HG03457 (cell line): ENCODE results near the gene SLCO4A1.
"Not testable (repeated sequence)": the region's sequence is repeated elsewhere in the genome, so short reads cannot be mapped to it uniquely, and the experiment has no call there.

Source experiments
- ATAC-seq: cut with Tn5 transposase; IDR thresholded peaks from one replicate; pipeline ENCODE4 v1.9.1; 2021; ENCODE audit warnings: moderate number of reproducible peaks; ENCODE audit not compliant: unreplicated experiment

SLCO4A1 gene

DNA sequence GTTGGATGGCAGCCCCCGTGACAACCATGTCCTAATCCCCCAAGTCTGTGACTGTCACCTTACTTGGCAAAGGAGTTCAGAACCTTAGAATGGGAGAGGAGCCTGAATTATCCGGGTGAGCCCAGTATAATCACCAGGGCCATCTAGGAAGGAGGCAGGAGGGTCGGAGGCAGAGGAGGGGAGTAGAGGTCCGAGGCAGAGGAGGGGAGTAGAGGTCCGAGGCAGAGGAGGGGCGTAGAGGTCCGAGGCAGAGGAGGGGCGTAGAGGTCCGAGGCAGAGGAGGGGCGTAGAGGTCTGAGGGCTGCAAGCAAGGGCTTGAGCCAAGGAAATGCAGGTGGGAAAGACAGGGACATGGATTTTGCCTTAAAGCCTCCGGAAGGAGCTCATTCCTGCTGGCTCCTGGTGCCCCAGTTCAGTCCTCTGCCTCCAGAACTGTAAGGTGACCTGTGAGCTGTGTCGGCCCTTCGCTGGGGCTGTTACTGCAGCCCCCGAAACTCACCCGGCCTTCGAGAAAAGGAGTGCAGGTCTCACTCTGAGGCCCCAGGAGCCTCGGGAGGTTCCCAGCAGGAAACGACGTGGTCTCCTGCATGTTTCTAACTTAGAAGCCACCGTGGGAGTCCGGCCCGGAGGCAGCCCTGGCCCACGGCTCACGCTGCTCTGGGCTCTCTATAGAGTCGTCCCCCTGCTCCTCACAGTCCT, 20.0 kb upstream of the SLCO4A1 start:
- no peak for ATAC-seq

DNA sequence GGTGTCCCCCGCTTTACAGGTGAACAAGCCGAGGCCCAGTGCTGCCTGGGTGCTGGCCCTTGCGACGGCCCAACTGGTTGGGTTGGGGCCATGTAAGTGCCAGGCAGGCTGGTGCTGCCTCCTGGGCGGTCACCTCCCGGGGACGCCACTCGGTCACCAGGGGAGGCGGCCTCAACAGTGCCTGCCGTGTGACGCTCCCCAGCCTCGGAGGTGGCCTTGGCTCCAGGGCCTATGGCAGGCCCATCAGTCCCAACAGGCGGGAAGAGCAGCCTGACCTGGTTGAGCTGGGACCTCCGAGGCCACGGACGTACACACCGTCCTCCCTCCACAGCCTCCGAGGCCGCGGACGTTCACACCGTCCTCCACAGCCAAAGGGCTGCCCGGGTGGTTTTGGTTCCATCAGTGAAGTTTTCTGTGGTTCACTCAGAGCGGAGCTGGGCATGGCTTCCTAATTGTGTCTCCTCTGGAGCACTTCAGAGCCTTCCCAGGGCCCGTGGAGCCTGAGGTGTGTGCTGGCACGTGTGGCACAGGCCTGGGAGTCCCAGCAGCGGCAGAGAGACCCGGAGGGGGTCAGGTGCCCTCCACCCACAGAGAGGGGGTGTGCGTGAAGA, 19.3 kb upstream of the SLCO4A1 start:
- no peak for ATAC-seq

DNA sequence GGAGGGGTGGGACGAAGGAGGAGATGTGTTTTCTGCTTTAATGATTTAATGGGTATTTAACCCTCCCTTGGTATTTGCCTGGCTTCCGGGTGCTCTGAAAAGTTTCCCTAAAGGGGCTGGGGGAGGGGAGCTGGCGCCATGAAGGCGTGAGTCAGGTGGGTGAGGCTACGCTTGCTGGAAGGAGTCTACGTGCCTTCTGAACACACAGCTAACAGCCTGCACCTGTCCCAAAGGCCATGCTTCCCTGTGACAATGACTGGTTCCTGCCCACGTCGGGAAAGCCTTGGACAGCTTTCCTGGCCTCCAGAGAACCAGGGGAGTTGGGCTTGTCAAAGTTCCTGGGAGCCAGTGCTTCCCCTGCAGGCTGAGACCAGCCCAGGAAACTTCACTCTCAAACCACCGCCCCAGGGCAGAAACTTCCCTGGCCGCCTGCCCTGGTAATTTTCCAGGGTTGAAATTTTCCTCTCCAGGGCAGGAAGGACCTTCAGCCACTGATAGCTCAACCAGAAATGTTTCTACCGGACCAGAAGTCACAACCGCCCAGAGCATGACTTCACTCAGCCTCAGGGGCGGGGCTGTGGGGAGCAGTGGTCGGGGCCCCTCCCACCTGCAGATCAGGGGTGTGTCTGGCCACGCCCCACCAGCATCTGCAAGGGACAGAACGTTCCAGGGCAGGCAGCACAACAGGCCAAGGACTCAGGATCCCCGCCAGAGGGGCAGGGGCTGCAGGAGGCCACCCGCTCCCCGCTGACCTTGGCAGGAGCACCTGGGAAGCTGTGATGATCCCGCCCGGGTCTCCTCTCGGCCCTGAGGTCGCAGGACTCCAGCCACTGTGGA, 18.6 kb upstream of the SLCO4A1 start:
- peak; percentile 53 for ATAC-seq

DNA sequence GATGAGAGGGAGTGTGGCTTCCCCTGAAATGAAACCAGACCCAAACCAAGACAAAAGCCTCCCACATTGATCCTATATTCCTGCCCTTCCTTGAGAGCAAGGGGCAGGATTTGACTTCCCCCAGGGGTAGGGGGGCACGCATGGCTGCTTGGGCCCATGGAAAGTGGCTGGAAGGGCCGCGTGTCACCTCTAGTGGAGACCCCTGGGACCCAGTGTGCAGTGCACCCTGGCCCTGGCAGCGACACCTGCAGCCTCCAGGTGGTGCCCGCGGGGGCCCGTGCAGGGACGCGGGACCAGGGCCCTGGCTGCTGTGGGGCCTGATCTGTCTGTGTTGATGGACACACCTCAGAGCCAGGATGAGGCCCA, 18.0 kb upstream of the SLCO4A1 start:
- ATAC-seq, result peak; percentile 30

GRCh38 chr20:62624719-62625453, 17.4 kb upstream of the SLCO4A1 start:
- ATAC-seq, result no peak

DNA sequence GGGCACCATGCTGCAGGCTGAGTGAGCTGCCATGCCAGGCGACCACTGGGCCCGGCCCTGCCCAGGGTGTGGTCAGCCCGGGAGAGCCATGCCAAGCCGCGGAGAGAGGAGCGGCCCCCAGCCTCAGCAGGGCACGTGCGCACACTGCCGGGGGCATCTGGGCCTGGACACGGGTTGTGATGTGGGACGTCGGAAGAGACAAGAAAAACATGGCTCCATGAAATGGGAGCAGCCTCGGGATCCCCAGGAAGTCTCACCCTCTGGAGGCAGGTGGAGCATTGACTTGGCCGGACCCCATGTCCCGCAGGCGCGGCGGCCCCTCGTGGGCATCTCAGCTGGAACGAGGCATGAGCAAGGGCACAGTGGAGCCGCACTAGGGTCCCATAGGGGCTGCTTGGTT, 16.8 kb upstream of the SLCO4A1 start:
- ATAC-seq, result no peak

DNA sequence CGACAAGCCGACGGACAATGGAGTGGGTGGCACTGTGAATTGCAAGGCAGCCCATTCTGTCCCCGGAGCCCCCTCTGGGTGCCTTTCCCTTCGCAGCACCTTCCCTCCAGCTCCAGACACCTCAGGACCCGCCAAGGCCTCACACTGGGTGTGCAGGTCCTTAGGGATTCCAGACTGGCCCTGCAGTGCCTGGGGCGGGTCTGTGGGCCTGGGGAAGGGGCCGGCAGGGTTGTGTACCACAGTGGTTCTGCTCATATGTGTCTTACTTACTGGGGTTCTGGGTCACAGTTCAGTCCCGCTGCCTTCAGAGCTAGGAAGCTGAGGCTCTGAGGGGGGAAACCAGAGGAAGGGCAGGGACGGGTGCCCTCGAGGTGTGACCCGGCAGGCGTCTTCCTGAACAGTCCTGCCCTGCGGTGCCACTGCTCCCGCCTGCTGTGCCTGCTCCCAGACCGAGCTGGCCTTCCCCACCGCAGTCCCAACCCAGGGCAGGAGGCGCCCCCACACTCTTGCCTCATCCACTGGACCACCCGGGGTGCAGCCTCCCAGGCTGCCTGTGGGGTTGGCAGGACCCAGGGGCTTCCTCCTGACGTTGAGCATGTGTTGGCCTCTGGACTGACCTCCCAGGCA, 16.3 kb upstream of the SLCO4A1 start:
- no peak for ATAC-seq

- not testable (repeated sequence) for ATAC-seq
Observed at GRCh38 chr20:62627425-62627824, 14.9 kb upstream of the SLCO4A1 start.

DNA sequence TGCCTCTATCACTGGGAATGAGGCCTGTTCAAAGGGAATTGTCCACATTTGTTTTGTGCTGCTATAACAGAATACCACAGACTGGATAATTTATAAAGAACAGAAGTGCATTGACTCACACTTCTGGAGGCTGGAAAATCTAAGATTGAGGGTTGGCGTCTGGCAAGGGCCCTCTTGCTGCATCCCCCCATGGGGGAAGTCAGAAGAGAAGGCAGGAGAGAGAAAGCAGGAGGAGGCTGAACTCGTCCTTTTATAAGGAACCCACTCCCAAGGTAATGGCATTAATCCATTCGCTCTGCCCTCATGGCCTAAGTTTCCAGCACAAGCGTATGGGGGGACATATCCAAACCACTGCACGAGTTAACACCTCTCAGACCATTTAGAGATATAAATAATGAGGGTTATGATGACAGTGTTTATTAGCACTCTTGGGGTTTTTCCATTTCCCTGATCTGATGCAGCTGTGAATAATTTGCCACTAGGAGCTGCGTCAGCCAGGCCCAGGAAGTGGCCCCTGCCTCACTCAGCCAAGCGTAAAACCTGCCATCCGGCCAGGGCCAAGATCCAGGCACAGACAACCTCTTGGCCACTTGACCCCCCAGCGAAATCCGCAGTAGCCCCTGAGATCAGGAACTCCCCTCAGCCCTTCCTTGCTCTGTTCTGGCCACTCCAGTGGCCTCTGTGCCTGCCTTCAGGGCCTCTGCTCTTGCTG, 14.2 kb upstream of the SLCO4A1 start:
- ATAC-seq, result no peak

DNA sequence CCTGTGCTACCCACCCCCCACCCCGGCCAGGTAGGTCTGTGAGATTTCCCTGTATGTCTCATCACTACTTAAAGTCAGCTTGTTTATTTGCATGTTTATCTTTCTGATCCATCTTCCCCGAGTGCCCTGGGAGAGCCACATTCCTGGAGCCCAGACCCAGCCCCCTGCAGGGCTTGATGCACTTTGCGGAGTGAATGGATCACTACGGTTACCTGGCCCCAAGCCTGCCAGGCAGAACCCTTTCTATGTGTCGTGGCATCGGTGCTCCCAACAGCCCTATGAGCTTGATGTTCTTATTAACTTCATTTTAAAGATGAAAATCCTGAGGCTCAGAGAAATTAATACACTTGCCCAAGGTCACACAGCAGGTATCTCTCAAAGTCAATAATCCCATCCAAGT, 13.6 kb upstream of the SLCO4A1 start:
- ATAC-seq, result no peak

DNA sequence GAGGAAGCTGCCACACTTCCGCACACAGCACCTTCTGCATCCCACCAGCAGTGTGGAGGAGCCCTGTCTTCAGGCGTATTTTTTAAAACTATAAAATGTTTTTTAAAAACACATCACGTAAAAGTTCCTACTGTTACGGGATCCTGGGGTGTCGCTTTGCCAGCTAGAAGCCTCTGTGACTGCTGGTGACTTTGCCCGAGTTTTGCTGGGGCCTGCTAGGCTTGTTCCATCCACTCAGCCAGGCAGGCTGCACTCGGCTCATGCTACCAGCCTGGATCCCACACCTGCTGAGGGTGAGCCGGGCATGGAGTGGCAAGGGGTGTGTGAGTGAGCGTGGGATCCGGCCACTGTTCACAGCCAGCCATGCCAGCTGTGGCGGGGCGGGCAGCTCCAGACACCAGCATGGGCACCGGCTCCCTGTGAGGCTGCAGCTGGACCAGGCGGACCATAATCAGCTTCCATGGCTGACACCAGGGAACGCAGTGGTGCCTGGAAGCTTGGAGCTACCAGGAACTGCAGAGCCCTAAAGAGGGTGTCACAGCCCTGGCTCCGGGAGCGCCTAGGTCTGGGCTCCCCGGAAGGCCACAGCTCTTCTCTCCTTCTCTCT, 12.3 kb upstream of the SLCO4A1 start:
- ATAC-seq, result no peak

GRCh38 chr20:62631336-62632308, 10.7 kb upstream of the SLCO4A1 start:
- ATAC-seq, result no peak

GRCh38 chr20:62632575-62633090, 9.7 kb upstream of the SLCO4A1 start:
- ATAC-seq, result no peak

- no peak for ATAC-seq
Observed at GRCh38 chr20:62633598-62634329, 8.5 kb upstream of the SLCO4A1 start.

DNA sequence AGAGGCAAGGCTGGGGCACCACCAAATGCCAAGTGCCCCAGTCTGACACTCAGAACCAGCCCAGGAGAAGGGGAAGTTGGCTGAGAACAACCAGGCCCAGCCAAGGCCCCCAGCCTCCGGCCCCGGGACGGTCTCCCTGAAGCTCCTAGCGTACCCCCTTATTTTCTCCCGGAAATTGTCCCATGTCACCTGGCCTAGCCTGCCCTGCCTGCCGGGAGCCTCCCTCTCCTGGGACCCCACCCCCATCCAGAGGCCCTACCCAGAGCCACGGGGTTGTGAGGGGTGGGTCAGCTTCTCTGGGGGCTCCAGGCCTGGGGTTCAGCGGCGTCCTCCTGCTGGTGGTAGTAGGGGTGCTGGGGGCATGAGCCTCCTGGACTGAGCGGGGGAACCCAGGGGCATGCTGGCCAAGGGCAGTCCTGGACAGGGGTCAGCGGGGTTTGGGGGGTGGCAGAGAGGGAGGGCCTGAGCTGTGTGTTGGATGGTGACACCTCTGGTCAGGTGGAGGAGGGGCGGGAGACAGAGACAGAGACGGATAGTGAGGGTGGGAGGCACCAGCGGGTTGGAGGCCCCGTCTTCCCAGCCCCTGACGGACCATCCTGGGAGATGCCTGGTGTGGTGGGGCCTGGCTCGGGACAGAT, 7.9 kb upstream of the SLCO4A1 start:
- no peak for ATAC-seq

DNA sequence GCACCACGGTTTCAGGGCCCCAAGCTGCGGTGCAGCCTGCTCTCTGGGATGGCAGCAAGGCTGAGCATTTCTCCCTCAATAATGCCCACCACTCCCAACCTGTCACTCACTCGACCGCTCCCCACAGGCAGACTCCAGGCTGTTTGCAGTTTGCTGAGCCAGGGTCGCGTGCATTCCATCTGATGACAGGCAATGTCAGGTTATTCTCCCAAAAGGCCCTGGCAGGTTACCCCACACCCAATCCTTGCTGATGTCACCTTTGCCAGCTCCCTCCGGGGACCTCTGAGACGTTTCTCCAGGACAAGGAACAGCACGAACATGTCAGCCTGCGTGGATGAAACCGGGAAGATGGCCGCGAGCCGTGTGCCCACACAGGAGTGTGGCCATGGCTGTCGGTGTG, 7.1 kb upstream of the SLCO4A1 start:
- no peak for ATAC-seq

- no peak for ATAC-seq
Observed at GRCh38 chr20:62635852-62636251, 6.5 kb upstream of the SLCO4A1 start.
